ENCODE measurements around the gene PODNL1.
"Not testable (repeated sequence)": the region's sequence is repeated elsewhere in the genome, so short reads cannot be mapped to it uniquely, and the experiment has no call there.

PODNL1 gene

GRCh38 chr19:13932149-13932637, 6.0 kb downstream of the PODNL1 start:
- DNase-seq (ENCODE audit: low read depth, low spot score): no peak
- no peak overlapping the region for H3K27ac ChIP-seq

- no peak overlapping the region for H3K27ac ChIP-seq
- DNase-seq (ENCODE audit: low read depth, low spot score): no peak
Observed at GRCh38 chr19:13931391-13932148, 6.6 kb downstream of the PODNL1 start.

GRCh38 chr19:13930402-13930801, 7.8 kb downstream of the PODNL1 start:
- H3K27ac ChIP-seq: no peak overlapping the region
- DNase-seq (ENCODE audit: low read depth, low spot score): no peak

GRCh38 chr19:13929956-13930355, 8.3 kb downstream of the PODNL1 start:
- DNase-seq (ENCODE audit: low read depth, low spot score): no peak
- no peak overlapping the region for H3K27ac ChIP-seq

- no peak overlapping the region for H3K27ac ChIP-seq
- no peak for DNase-seq (ENCODE audit: low read depth, low spot score)
Observed at GRCh38 chr19:13929340-13929739, 8.9 kb downstream of the PODNL1 start.

- no peak overlapping the region for H3K27ac ChIP-seq
Observed at GRCh38 chr19:13926715-13927114, 11.5 kb downstream of the PODNL1 start.

GRCh38 chr19:13926010-13926409, 12.2 kb downstream of the PODNL1 start:
- no peak for DNase-seq (ENCODE audit: low read depth, low spot score)
- no peak overlapping the region for H3K27ac ChIP-seq

More at GRCh38 chr19:13926715-13927114, 11.5 kb downstream of the PODNL1 start:
- no peak for DNase-seq (ENCODE audit: low read depth, low spot score)

GRCh38 chr19:13923194-13923987, 14.8 kb downstream of the PODNL1 start:
- no peak overlapping the region for H3K27ac ChIP-seq

GRCh38 chr19:13922118-13922517, 16.1 kb downstream of the PODNL1 start:
- not testable (repeated sequence) for H3K27ac ChIP-seq; DNase-seq (ENCODE audit: low read depth, low spot score)

More at GRCh38 chr19:13923194-13923987, 14.8 kb downstream of the PODNL1 start:
- DNase-seq (ENCODE audit: low read depth, low spot score): no peak

GRCh38 chr19:13920940-13921747, 17.1 kb downstream of the PODNL1 start:
- H3K27ac ChIP-seq: no peak overlapping the region
- no peak for DNase-seq (ENCODE audit: low read depth, low spot score)

- no peak overlapping the region for H3K27ac ChIP-seq
Observed at GRCh38 chr19:13920524-13920923, 17.7 kb downstream of the PODNL1 start.

GRCh38 chr19:13918726-13919411, 19.3 kb downstream of the PODNL1 start:
- no peak overlapping the region for H3K27ac ChIP-seq
- DNase-seq (ENCODE audit: low read depth, low spot score): no peak

More at GRCh38 chr19:13920524-13920923, 17.7 kb downstream of the PODNL1 start:
- no peak for DNase-seq (ENCODE audit: low read depth, low spot score)

- no peak for DNase-seq (ENCODE audit: low read depth, low spot score)
- H3K27ac ChIP-seq: no peak overlapping the region
Observed at GRCh38 chr19:13917888-13918406, 20.3 kb downstream of the PODNL1 start.

- no peak overlapping the region for H3K27ac ChIP-seq
- no peak for DNase-seq (ENCODE audit: low read depth, low spot score)
Observed at GRCh38 chr19:13914777-13915176, 23.4 kb downstream of the PODNL1 start.

- DNase-seq (ENCODE audit: low read depth, low spot score): no peak
- H3K27ac ChIP-seq: no peak overlapping the region
Observed at GRCh38 chr19:13913352-13913751, 24.9 kb downstream of the PODNL1 start.

- no peak for DNase-seq (ENCODE audit: low read depth, low spot score)
- H3K27ac ChIP-seq: no peak overlapping the region
Observed at GRCh38 chr19:13909430-13909829, 28.8 kb downstream of the PODNL1 start.

GRCh38 chr19:13908674-13909073, 29.5 kb downstream of the PODNL1 start:
- H3K27ac ChIP-seq: no peak overlapping the region
- no peak for DNase-seq (ENCODE audit: low read depth, low spot score)

- no peak for DNase-seq (ENCODE audit: low read depth, low spot score)
- peak overlapping the region; percentile 72 for H3K27ac ChIP-seq
Observed at GRCh38 chr19:13906910-13907309, 31.3 kb downstream of the PODNL1 start.

- H3K27ac ChIP-seq: peak overlapping the region; percentile 72
- no peak for DNase-seq (ENCODE audit: low read depth, low spot score)
Observed at GRCh38 chr19:13906521-13906904, 31.7 kb downstream of the PODNL1 start.

Measured in epithelial cell of prostate (primary cell).